Body of pancreas (tissue), 4 donors: ENCODE data around the gene CMC1. TPM values are rescaled to one million over a fixed set of nuclear protein-coding genes. Genes with fewer than 3 reads are reported as not detected.

Experiments used
- ATAC-seq: fragments of 150-250 bp; one replicate; pipeline ENCODE4 v1.9.1; 2016
- DNase-seq, 4 donors: peaks; one replicate each; pipeline ENCODE4 v3.0.0-alpha.2; 2019
- H3K27ac ChIP-seq, 4 donors: fragments of 200-600 bp; sonication (generic); 1 replicate in 3 of 4; 2 replicates in 1 of 4; pipeline versions ENCODE4 v1.5.1 to v1.6.1; 2016 to 2019; ENCODE audit warnings: mild to moderate bottlenecking in 1 of 4, mixed read lengths in 1 of 4, moderate library complexity in 1 of 4
- H3K27me3 ChIP-seq, 2 donors: fragments of 200-600 bp; sonication (generic); one replicate each; pipeline ENCODE4 v1.6.0; 2016; ENCODE audit warnings: mild to moderate bottlenecking in 1 of 2
- H3K36me3 ChIP-seq, 2 donors: fragments of 200-600 bp; sonication (generic); replicated peaks in 1 of 2; 2 replicates each; pipeline ENCODE4 v1.5.1; 2016; ENCODE audit warnings: low read depth in 2 of 2; ENCODE audit not compliant: insufficient read depth in 1 of 2
- H3K4me1 ChIP-seq: fragments of 200-600 bp; sonication (generic); one replicate; pipeline ENCODE4 v1.6.0; 2016
- H3K4me3 ChIP-seq, 2 donors: fragments of 200-600 bp; sonication (generic); 1 replicate in 1 of 2; 2 replicates in 1 of 2; pipeline ENCODE4 v1.5.1; 2016 to 2019
- H3K9me3 ChIP-seq, 3 donors: fragments of 200-600 bp; sonication (generic); 1 replicate in 2 of 3; 2 replicates in 1 of 3; pipeline ENCODE4 v1.5.1; 2016
- CTCF ChIP-seq, 7 experiments: fragments of 450-650 bp in 4 of 7; fragments of 200-600 bp in 3 of 7; sonication (generic) in 3 of 7; IDR thresholded peaks; one replicate each; pipeline ENCODE4 v1.5.1; 2016 to 2019; ENCODE audit warnings: antibody characterized with exemption in 7 of 7
- POLR2A ChIP-seq, 3 donors: fragments of 450-650 bp; IDR thresholded peaks; one replicate each; pipeline ENCODE4 v1.6.1; 2016; ENCODE audit warnings: antibody characterized with exemption in 3 of 3, mild to moderate bottlenecking in 2 of 3
- WGBS, 2 donors: methylation state at CpG; one replicate each; pipeline ENCODE4 v1.1.5; 2017; 5-methylcytosine and 5-hydroxymethylcytosine counted together
- intact Hi-C: fragments of 100-400 bp; cut with DNase I; formaldehyde crosslinking; loops from one replicate; pipeline ENCODE4 v1.15.1; 2023
- total RNA-seq, 2 donors: library from RNA; depleted of rRNA; stranded (reverse); fragments of >200 nt; gene quantifications; one replicate each; pipeline ENCODE4 v1.1.0, GENCODE V29; 2016

CMC1 gene
- total RNA-seq, 2 donors from 2014 or later = 2.6 to 5.4 TPM

GRCh38 chr3:28242519-28242918 lies 1.1 kb downstream of the CMC1 start:
- Histone ChIP-seq H3K4me3 (peak overlapping the region in 1 of 2 donors; percentile 80), H3K27me3 (no peaks in the 10 kb centered on the region), H3K27ac (no peak overlapping the region), H3K4me1 (peaks cover 31% of the 10 kb centered on the region), H3K9me3 (no peaks in the 10 kb centered on the region), H3K36me3 (no peaks in the 10 kb centered on the region)
- TF ChIP-seq POLR2A (IDR thresholded peaks at IDR 0.05) = no peak
- TF ChIP-seq CTCF (IDR thresholded peaks at IDR 0.05) = no peak
- intact Hi-C loops = no loop called here
- no peak for ATAC-seq
- no peak for DNase-seq
- WGBS, 2 donors = 90 to 93% methylated on average over 3 of the region's 3 CpGs

GRCh38 chr3:28243424-28244106 lies 2.1 kb downstream of the CMC1 start:
- ATAC-seq = no peak
- TF ChIP-seq POLR2A (IDR thresholded peaks at IDR 0.05) (no peak), CTCF (IDR thresholded peaks at IDR 0.05) (no peak)
- Histone ChIP-seq H3K9me3 (no peaks in the 10 kb centered on the region), H3K4me3 (no peak overlapping the region), H3K36me3 (no peaks in the 10 kb centered on the region), H3K4me1 (peaks cover 32% of the 10 kb centered on the region), H3K27ac (no peak overlapping the region), H3K27me3 (no peaks in the 10 kb centered on the region)
- 44 to 52% methylated on average over 3 of the region's 3 CpGs for WGBS, 2 donors
- intact Hi-C loops = no loop called here
- no peak for DNase-seq

- intact Hi-C loops = no loop called here
- no peak for ATAC-seq
- no peak for DNase-seq
- Histone ChIP-seq H3K9me3 (no peaks in the 10 kb centered on the region), H3K4me3 (no peak overlapping the region), H3K27me3 (no peaks in the 10 kb centered on the region), H3K4me1 (peaks cover 32% of the 10 kb centered on the region), H3K27ac (no peak overlapping the region), H3K36me3 (no peaks in the 10 kb centered on the region)
- no peak for TF ChIP-seq CTCF (IDR thresholded peaks at IDR 0.05)
- no peak for TF ChIP-seq POLR2A (IDR thresholded peaks at IDR 0.05)
- WGBS, 2 donors = 80 to 85% methylated on average over 8 of the region's 8 CpGs
Measured at GRCh38 chr3:28244491-28244890, 3.1 kb downstream of the CMC1 start.

GRCh38 chr3:28247286-28247685 lies 5.9 kb downstream of the CMC1 start:
- Histone ChIP-seq H3K4me1 (peaks cover 26% of the 10 kb centered on the region), H3K27me3 (no peaks in the 10 kb centered on the region), H3K4me3 (no peak overlapping the region), H3K27ac (no peak overlapping the region), H3K36me3 (no peaks in the 10 kb centered on the region), H3K9me3 (no peaks in the 10 kb centered on the region)
- intact Hi-C loops = no loop called here
- TF ChIP-seq POLR2A (IDR thresholded peaks at IDR 0.05) (no peak), CTCF (IDR thresholded peaks at IDR 0.05) (no peak)
- 67 to 80% methylated on average over 1 of the region's 1 CpG for WGBS, 2 donors
- no peak for ATAC-seq
- no peak for DNase-seq

GRCh38 chr3:28250999-28251398 lies 9.6 kb downstream of the CMC1 start:
- Histone ChIP-seq H3K27ac (no peak overlapping the region), H3K36me3 (no peaks in the 10 kb centered on the region), H3K9me3 (no peaks in the 10 kb centered on the region), H3K27me3 (no peaks in the 10 kb centered on the region), H3K4me3 (no peak overlapping the region), H3K4me1 (peaks cover 13% of the 10 kb centered on the region)
- intact Hi-C loops = no loop called here
- DNase-seq = no peak
- TF ChIP-seq POLR2A (IDR thresholded peaks at IDR 0.05) (no peak), CTCF (IDR thresholded peaks at IDR 0.05) (no peak)
- ATAC-seq = no peak
- 68 to 80% methylated on average over 3 of the region's 3 CpGs for WGBS, 2 donors
